Endodermal cell (in vitro differentiated cells): ENCODE measurements around the gene TMC8. TPM values are rescaled to one million over a fixed set of nuclear protein-coding genes. Genes with fewer than 3 reads are reported as not detected.

Experiments
- DNase-seq: peaks from one replicate; pipeline ENCODE4 v3.0.0-alpha.2; 2017
- H3K27ac ChIP-seq: 2 replicates; pipeline ENCODE4 v1.5.1; 2013; ENCODE audit warnings: mild to moderate bottlenecking, low read depth, low read length, moderate library complexity
- H3K27me3 ChIP-seq: 2 replicates; pipeline ENCODE4 v1.6.1; 2013; ENCODE audit warnings: mild to moderate bottlenecking, low read length, moderate library complexity; ENCODE audit not compliant: insufficient read depth, control insufficient read depth, poor library complexity, severe bottlenecking
- H3K36me3 ChIP-seq: 2 replicates; pipeline ENCODE4 v1.7.0; 2013; ENCODE audit warnings: mild to moderate bottlenecking, low read length, moderate library complexity; ENCODE audit not compliant: control insufficient read depth, insufficient read depth
- H3K4me1 ChIP-seq: one replicate; pipeline ENCODE4 v1.7.0; 2013; ENCODE audit warnings: low read length; ENCODE audit not compliant: control insufficient read depth, insufficient read depth
- H3K4me3 ChIP-seq: 2 replicates; pipeline ENCODE4 v1.5.1; 2013; ENCODE audit warnings: mild to moderate bottlenecking, low read length, moderate library complexity
- H3K9ac ChIP-seq: 2 replicates; pipeline ENCODE4 v1.6.1; 2013; ENCODE audit warnings: mild to moderate bottlenecking, low read length, moderate library complexity; ENCODE audit not compliant: poor library complexity, severe bottlenecking; ENCODE audit errors: extremely low read depth
- H3K9me3 ChIP-seq: 2 replicates; pipeline ENCODE4 v1.6.1; 2013; ENCODE audit warnings: mild to moderate bottlenecking, low read length, moderate library complexity; ENCODE audit not compliant: control insufficient read depth
- H3K27ac Mint-ChIP-seq: 2 replicates; pipeline ENCODE4 v1.8.0; 2020; ENCODE audit warnings: mixed read lengths
- H3K27me3 Mint-ChIP-seq: 2 replicates; pipeline ENCODE4 v1.8.0; 2021; ENCODE audit warnings: mild to moderate bottlenecking, mixed read lengths; ENCODE audit not compliant: insufficient read depth
- H3K36me3 Mint-ChIP-seq: 2 replicates; pipeline ENCODE4 v1.8.0; 2020; ENCODE audit warnings: low read depth, mixed read lengths
- H3K4me1 Mint-ChIP-seq: 2 replicates; pipeline ENCODE4 v1.8.0; 2020; ENCODE audit warnings: mixed read lengths
- H3K4me3 Mint-ChIP-seq: 2 replicates; pipeline ENCODE4 v1.8.0; 2020; ENCODE audit warnings: mild to moderate bottlenecking, moderate library complexity, mixed read lengths
- H3K9me3 Mint-ChIP-seq: 2 replicates; pipeline ENCODE4 v1.8.0; 2020; ENCODE audit warnings: mild to moderate bottlenecking, mixed read lengths
- WGBS, 2 experiments: methylation state at CpG; one replicate each; pipeline versions ENCODE4 v1.1.5 to v1.1.7; 2013; ENCODE audit warnings: missing lambda C conversion rate in 2 of 2, mixed read lengths in 1 of 2; ENCODE audit not compliant: insufficient coverage in 1 of 2, insufficient read length in 1 of 2; 5-methylcytosine and 5-hydroxymethylcytosine counted together
- total RNA-seq, 2 donors: library from RNA; stranded (reverse); fragmentation: NEBNext Ultra II Directional in 1 of 2; extraction: Animal tissue kit (Norgen Biotek cat#: 25700) in 1 of 2; gene quantifications; 2 replicates in 1 of 2; 3 replicates in 1 of 2; pipeline ENCODE4 v1.2.1, GENCODE V29; 2021
- TF ChIP-seq, protein P1 (sequence below): fragments of 200-600 bp; sonication (generic); conservative IDR thresholded peaks from 2 replicates; pipeline ENCODE4 v1.5.0; 2021; ENCODE audit warnings: antibody characterized with exemption, mild to moderate bottlenecking

TMC8 gene
- total RNA-seq, 2 donors from 2014 or later, result 0.90 to 3.0 TPM

DNA sequence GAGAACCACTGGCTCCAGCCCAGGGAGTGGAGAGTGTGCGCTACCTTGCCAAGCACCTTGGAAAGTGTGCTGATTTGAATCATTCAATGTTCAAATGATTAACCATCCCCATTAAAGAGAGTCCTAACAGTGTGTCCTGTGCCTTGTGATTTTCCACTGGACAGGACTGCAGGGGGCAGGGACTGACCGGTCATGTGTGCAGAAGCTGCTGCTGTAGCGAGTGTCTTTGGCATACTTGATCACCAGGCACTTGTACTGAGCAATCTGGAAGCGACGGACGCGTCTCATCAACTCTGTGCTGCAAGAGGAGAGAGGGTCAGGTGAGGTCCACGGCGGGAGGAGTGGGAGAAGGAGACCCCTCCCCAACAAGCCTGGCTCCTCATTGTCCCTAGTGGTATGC is 54.3 kb downstream of the TMC8 start:
- peaks cover 40% of the 10 kb centered on the region for H3K36me3 Mint-ChIP-seq
- Histone ChIP-seq H3K27me3 (no peaks in the 10 kb centered on the region), H3K27ac (no peak overlapping the region), H3K36me3 (peaks cover 50% of the 10 kb centered on the region), H3K9ac (no peak overlapping the region), H3K9me3 (no peaks in the 10 kb centered on the region), H3K4me3 (peak overlapping the region; percentile 82), H3K4me1 (peaks cover 3% of the 10 kb centered on the region)
- H3K9me3 Mint-ChIP-seq, result no peaks in the 10 kb centered on the region
- DNase-seq, result no peak
- 93 to 98% methylated on average over 7 to 9 of the region's 9 CpGs for WGBS, 2 experiments
- H3K27ac Mint-ChIP-seq, result peak overlapping the region; percentile 49
- no peaks in the 10 kb centered on the region for H3K27me3 Mint-ChIP-seq
- peaks cover 22% of the 10 kb centered on the region for H3K4me1 Mint-ChIP-seq
- TF ChIP-seq, protein P1, sequence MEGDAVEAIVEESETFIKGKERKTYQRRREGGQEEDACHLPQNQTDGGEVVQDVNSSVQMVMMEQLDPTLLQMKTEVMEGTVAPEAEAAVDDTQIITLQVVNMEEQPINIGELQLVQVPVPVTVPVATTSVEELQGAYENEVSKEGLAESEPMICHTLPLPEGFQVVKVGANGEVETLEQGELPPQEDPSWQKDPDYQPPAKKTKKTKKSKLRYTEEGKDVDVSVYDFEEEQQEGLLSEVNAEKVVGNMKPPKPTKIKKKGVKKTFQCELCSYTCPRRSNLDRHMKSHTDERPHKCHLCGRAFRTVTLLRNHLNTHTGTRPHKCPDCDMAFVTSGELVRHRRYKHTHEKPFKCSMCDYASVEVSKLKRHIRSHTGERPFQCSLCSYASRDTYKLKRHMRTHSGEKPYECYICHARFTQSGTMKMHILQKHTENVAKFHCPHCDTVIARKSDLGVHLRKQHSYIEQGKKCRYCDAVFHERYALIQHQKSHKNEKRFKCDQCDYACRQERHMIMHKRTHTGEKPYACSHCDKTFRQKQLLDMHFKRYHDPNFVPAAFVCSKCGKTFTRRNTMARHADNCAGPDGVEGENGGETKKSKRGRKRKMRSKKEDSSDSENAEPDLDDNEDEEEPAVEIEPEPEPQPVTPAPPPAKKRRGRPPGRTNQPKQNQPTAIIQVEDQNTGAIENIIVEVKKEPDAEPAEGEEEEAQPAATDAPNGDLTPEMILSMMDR, result no peak
- H3K4me3 Mint-ChIP-seq, result peak overlapping the region; percentile 78

DNA sequence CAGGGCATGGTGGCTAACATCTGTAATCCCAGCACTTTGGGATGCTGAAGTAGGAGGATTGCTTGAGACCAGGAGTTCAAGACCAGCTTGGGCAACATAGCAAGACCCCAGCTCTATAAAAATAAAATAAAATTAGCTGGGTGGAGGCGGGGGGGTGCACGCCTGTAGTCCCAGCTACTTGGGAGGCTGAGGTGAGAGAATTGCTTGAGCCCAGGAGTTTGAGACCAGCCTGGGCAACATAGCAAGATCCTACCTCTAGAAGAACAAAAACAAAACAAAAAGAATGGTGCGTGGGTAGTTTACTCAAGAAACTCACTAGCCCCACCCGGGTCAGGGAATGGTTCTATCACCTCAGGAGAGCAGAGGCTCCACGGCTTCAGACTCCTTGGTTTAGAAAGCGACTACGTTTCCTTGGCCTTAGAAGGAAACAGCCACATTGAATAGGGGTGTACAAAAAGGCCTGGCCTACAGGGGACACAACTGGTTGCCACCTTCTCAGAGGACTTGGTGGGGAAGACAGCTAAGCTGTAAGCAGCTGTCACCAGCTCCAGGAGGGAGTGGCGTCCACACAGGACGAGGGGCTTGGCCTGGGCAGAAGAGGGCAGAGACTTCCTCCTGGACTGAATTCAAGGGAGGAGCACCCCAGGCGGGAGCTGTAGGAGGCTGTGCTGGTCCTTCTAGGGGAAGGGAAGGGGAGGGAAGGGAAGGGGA is 55.6 kb downstream of the TMC8 start:
- no peaks in the 10 kb centered on the region for H3K9me3 Mint-ChIP-seq
- H3K4me3 ChIP-seq, result peak overlapping the region; percentile 82
- no peaks in the 10 kb centered on the region for H3K9me3 ChIP-seq
- TF ChIP-seq, protein P1, result no peak
- peaks cover 22% of the 10 kb centered on the region for H3K4me1 Mint-ChIP-seq
- peak overlapping the region; percentile 87 for H3K9ac ChIP-seq
- no peaks in the 10 kb centered on the region for H3K27me3 ChIP-seq
- H3K27ac ChIP-seq, result no peak overlapping the region
- 62 to 86% methylated on average over 7 to 9 of the region's 10 CpGs for WGBS, 2 experiments
- H3K4me1 ChIP-seq, result peaks cover 3% of the 10 kb centered on the region
- H3K36me3 ChIP-seq, result peaks cover 42% of the 10 kb centered on the region
- H3K27me3 Mint-ChIP-seq, result no peaks in the 10 kb centered on the region
- H3K4me3 Mint-ChIP-seq, result peak overlapping the region; percentile 78
- H3K36me3 Mint-ChIP-seq, result peaks cover 37% of the 10 kb centered on the region
- DNase-seq, result peak; percentile 82
- H3K27ac Mint-ChIP-seq, result peak overlapping the region; percentile 88

DNA sequence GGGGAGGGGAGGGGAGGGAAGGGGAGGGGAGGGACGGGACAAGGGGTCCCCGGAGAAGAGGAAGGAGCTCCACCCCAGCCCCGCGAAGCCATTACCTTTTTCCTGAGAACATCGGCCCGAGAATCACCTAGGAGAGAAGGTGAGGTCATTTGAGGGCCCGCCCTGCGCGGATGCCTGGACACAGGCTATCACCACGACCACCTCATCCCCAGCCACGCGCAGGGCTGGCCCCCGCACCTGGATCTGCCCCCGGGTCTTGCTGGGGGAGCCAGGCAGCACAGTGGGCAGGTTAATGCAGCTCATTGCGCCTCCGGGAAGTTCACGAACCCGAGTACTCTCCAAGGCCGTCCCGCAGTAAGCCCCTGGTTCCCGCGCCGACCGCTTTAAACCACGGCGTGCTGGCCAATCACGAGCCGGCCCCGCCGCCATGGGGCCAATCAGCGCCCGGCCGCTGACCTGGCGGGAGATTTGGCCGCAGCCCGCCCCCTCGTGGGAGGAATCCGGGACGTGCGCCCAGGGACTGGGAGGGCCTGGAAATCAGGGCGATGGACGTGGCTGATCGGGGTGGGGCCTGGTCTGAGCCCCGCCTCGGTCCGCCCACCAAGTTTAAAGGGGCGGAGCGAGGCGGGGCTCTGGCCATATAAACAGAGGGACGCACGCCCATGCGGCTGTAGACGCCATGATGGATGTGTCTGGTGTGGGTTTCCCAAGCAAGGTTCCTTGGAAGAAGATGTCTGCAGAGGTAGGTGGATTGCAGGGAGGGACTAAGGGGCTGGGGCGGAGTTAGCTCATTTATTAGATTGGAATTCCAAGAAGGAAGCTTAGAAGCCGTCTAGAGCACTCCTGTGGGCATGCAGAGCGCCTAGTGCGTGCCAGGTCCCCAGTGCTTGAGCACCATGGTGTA is 56.4 kb downstream of the TMC8 start, which contains the start of the genes AFMID and TK1:
Gene AFMID (plus strand): TSS at position 671 of the 904 bp plus-strand sequence. CDS start 9 bp downstream, at position 680.
Gene TK1 (minus strand): TSS at position 361 of the 904 bp plus-strand sequence. CDS start 58 bp downstream, at position 303.
- no peaks in the 10 kb centered on the region for H3K27me3 ChIP-seq
- H3K4me3 ChIP-seq, result peak within 1 kb of the TSS; percentile 90
- DNase-seq, result peak; percentile 100
- H3K9me3 ChIP-seq, result no peaks in the 10 kb centered on the region
- no peaks in the 10 kb centered on the region for H3K27me3 Mint-ChIP-seq
- peaks cover 3% of the 10 kb centered on the region for H3K4me1 ChIP-seq
- WGBS, 2 experiments, result 3 to 7% methylated on average over 26 to 55 of the region's 57 CpGs
- H3K36me3 ChIP-seq, result peaks cover 37% of the 10 kb centered on the region
- H3K36me3 Mint-ChIP-seq, result peaks cover 32% of the 10 kb centered on the region
- TF ChIP-seq, protein P1, result peak; percentile 96
- peak within 1 kb of the TSS; percentile 78 for H3K4me3 Mint-ChIP-seq
- peak within 1 kb of the TSS; percentile 77 for H3K27ac ChIP-seq
- H3K4me1 Mint-ChIP-seq, result peaks cover 22% of the 10 kb centered on the region
- no peaks in the 10 kb centered on the region for H3K9me3 Mint-ChIP-seq
- H3K27ac Mint-ChIP-seq, result peak within 1 kb of the TSS; percentile 96
- H3K9ac ChIP-seq, result peak within 1 kb of the TSS; percentile 87
